ENCODE results near the gene AVL9. TPM values are rescaled to one million over a fixed set of nuclear protein-coding genes. Genes with fewer than 3 reads are reported as not detected.
A peak's percentile ranks its signal among the peaks of the same experiment; 100 is the strongest.

The AVL9 gene
- total and polyA plus RNA-seq, 4 donors: 9.7 to 52.5 (median 35.3) TPM

DNA sequence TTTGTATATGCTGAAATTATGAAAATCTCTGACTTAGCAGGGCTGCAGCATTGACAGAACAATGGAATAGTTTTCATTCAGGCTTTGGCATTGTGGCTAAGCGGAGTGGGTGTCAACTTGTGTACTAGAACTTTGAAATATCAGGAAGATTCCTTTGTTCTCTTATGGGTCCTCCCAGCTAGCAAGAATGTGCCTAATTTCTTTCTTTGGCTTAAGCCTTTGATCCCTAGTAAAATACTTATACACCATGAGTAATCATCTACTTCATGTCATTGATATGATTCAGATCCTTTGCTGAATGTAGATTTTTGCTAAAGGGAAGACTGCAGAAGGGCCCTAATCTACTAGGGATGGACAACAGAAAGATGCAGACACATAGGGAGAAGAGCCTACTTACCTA, 6.2 kb downstream of the AVL9 start:
- ATAC-seq (ENCODE audit: insufficient read depth, low FRiP score): no peak
- Histone ChIP-seq H3K27me3 (ENCODE audit: control insufficient read depth in 3 of 3, insufficient read depth in 3 of 3, low read length in 2 of 3) (no peaks in the 10 kb centered on the region), H3K27ac (ENCODE audit: low read depth in 1 of 2, low read length in 1 of 2) (peak overlapping the region; percentile 60 to 64), H3K9me3 (ENCODE audit: control insufficient read depth in 4 of 4, insufficient read depth in 3 of 4, low read length in 3 of 4) (no peaks in the 10 kb centered on the region), H3K4me3 (no peak overlapping the region), H3K4me1 (ENCODE audit: control insufficient read depth in 5 of 5, insufficient read depth in 5 of 5, low read length in 5 of 5) (peaks cover 0 to 15% (median 4%) of the 10 kb centered on the region in 5 donors), H3K9ac (ENCODE audit: insufficient read depth in 1 of 2, low read length in 2 of 2) (no peak overlapping the region), H3K36me3 (ENCODE audit: control insufficient read depth in 4 of 4, insufficient read depth in 4 of 4, low read length in 4 of 4) (peaks cover 0 to 2% (median 1%) of the 10 kb centered on the region in 4 donors)
- 29 to 67% methylated on average over 1 of the region's 1 CpG for WGBS, 2 donors
- no peak for DNase-seq
- TF ChIP-seq, protein P1, sequence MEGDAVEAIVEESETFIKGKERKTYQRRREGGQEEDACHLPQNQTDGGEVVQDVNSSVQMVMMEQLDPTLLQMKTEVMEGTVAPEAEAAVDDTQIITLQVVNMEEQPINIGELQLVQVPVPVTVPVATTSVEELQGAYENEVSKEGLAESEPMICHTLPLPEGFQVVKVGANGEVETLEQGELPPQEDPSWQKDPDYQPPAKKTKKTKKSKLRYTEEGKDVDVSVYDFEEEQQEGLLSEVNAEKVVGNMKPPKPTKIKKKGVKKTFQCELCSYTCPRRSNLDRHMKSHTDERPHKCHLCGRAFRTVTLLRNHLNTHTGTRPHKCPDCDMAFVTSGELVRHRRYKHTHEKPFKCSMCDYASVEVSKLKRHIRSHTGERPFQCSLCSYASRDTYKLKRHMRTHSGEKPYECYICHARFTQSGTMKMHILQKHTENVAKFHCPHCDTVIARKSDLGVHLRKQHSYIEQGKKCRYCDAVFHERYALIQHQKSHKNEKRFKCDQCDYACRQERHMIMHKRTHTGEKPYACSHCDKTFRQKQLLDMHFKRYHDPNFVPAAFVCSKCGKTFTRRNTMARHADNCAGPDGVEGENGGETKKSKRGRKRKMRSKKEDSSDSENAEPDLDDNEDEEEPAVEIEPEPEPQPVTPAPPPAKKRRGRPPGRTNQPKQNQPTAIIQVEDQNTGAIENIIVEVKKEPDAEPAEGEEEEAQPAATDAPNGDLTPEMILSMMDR (IDR thresholded peaks at IDR 0.05; ENCODE audit: control extremely low read depth, extremely low read depth): no peak

DNA sequence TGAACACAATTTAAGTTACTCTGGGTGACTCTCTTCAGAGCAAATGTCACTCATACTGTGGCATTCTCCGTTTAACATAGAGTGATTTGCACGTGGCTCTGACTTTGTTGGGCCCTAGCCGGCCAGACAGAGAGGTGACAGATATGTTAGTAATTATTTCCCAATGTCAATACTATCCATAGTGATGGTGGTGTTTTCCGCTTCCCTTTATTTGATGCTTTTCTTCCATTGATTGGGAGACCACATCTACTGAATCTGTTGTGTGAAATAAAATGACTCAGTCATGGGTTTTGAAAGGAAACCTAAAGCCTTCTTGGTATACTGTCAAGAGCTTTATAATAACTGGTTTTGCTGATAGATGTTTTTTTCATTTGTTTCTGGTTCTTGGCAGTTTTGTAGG, 7.4 kb downstream of the AVL9 start:
- H3K27me3 ChIP-seq (ENCODE audit: control insufficient read depth in 3 of 3, insufficient read depth in 3 of 3, low read length in 2 of 3): no peaks in the 10 kb centered on the region
- DNase-seq: no peak
- no peak for ATAC-seq (ENCODE audit: insufficient read depth, low FRiP score)
- TF ChIP-seq, protein P1 (IDR thresholded peaks at IDR 0.05; ENCODE audit: control extremely low read depth, extremely low read depth): no peak
- WGBS, 2 donors: 61 to 81% methylated on average over 4 of the region's 4 CpGs
- no peak overlapping the region for H3K4me3 ChIP-seq
- peaks cover 0 to 2% (median 1%) of the 10 kb centered on the region in 4 donors for H3K36me3 ChIP-seq (ENCODE audit: control insufficient read depth in 4 of 4, insufficient read depth in 4 of 4, low read length in 4 of 4)
- H3K4me1 ChIP-seq (ENCODE audit: control insufficient read depth in 5 of 5, insufficient read depth in 5 of 5, low read length in 5 of 5): peaks cover 0 to 17% (median 0%) of the 10 kb centered on the region in 5 donors
- H3K9me3 ChIP-seq (ENCODE audit: control insufficient read depth in 4 of 4, insufficient read depth in 3 of 4, low read length in 3 of 4): no peaks in the 10 kb centered on the region
- no peak overlapping the region for H3K27ac ChIP-seq (ENCODE audit: low read depth in 1 of 2, low read length in 1 of 2)
- no peak overlapping the region for H3K9ac ChIP-seq (ENCODE audit: insufficient read depth in 1 of 2, low read length in 2 of 2)

DNA sequence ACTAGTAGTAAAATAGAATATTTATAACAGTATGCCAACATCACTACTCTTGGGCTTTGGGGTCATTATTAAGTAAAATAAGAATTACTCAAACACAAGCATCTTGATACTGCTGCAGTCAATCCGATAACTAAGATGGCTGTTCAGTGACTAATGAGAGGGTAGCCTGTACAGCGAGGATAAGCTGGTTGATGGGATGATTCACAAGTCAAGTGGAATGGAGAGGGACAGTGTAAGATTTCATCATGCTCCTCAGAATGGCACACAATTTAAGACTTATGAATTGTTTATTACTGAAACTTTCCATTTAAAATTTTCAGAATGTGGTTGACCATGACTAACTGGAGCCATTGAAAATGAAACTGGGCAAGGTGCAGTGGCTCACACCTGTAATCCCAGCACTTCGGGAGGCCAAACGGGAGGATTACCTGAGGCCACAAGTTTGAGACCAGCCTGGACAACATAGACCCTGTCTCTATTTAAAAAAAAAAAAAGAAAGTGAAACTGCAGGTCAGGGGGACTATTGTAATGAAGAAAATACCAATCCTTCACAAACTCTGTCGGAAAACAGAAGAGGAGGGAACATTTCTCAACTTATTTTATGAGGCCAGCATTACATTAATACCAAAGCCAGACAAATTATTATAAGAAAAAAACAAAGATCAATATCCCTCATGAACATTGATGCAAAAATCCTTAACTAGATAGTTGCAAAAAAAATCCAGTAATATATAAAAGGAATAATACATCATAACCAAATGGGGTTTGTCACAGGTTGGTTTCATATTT, 11.2 kb downstream of the AVL9 start:
- ATAC-seq (ENCODE audit: insufficient read depth, low FRiP score): peak; percentile 47
- no peak for DNase-seq
- H3K27me3 ChIP-seq (ENCODE audit: control insufficient read depth in 3 of 3, insufficient read depth in 3 of 3, low read length in 2 of 3): no peaks in the 10 kb centered on the region
- peaks cover 0 to 3% (median under 1%) of the 10 kb centered on the region in 4 donors for H3K36me3 ChIP-seq (ENCODE audit: control insufficient read depth in 4 of 4, insufficient read depth in 4 of 4, low read length in 4 of 4)
- 85 to 91% methylated on average over 5 of the region's 5 CpGs for WGBS, 2 donors
- H3K9me3 ChIP-seq (ENCODE audit: control insufficient read depth in 4 of 4, insufficient read depth in 3 of 4, low read length in 3 of 4): no peaks in the 10 kb centered on the region
- no peak overlapping the region for H3K9ac ChIP-seq (ENCODE audit: insufficient read depth in 1 of 2, low read length in 2 of 2)
- H3K4me1 ChIP-seq (ENCODE audit: control insufficient read depth in 5 of 5, insufficient read depth in 5 of 5, low read length in 5 of 5): peaks cover 0 to 15% (median 0%) of the 10 kb centered on the region in 5 donors
- no peak overlapping the region for H3K4me3 ChIP-seq
- TF ChIP-seq, protein P1 (IDR thresholded peaks at IDR 0.05; ENCODE audit: control extremely low read depth, extremely low read depth): no peak
- peak overlapping the region in 1 of 2 donors; percentile 9 for H3K27ac ChIP-seq (ENCODE audit: low read depth in 1 of 2, low read length in 1 of 2)

Data from lung (tissue), 12 donors.